Subcutaneous adipose tissue (tissue), 4 donors: Measurements from ENCODE around the gene P2RX7. TPM values are rescaled to one million over a fixed set of nuclear protein-coding genes. Genes with fewer than 3 reads are reported as not detected.

ENCODE experiments used
- CTCF ChIP-seq: fragments of 450-650 bp; IDR thresholded peaks from one replicate; pipeline ENCODE4 v1.5.1; 2016; ENCODE audit warnings: low read depth, mild to moderate bottlenecking, control low read depth, antibody characterized with exemption, moderate library complexity
- total RNA-seq, 4 donors: library from RNA; depleted of rRNA; stranded (reverse); fragments of >200 nt; gene quantifications; one replicate each; pipeline ENCODE4 v1.1.0, GENCODE V29; 2016

Gene P2RX7
- total RNA-seq, 4 donors from 2014 or later: 2.4 to 29.2 (median 5.0) TPM

DNA sequence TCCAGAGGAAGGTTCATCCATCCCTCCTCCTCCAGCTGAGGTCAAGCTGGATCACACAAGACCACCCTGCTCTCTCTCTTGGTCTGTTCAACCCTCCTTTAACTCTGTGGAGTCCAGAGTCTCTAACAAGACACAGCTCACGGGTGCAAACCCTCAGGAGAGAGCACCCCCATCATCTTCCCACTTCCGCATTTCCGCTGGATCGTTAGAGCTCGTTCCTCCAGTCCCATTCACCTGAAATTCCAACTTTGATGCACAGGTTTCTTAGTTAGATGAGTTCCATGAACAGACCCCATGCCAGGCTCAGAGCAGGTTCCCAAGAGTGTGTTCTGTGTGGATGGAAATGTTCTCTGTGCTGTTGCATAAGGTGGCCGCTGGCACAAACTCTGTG, 44.5 kb upstream of the P2RX7 start:
- no peak for TF ChIP-seq CTCF

GRCh38 chr12:121089031-121089812, 43.5 kb upstream of the P2RX7 start:
- no peak for TF ChIP-seq CTCF

DNA sequence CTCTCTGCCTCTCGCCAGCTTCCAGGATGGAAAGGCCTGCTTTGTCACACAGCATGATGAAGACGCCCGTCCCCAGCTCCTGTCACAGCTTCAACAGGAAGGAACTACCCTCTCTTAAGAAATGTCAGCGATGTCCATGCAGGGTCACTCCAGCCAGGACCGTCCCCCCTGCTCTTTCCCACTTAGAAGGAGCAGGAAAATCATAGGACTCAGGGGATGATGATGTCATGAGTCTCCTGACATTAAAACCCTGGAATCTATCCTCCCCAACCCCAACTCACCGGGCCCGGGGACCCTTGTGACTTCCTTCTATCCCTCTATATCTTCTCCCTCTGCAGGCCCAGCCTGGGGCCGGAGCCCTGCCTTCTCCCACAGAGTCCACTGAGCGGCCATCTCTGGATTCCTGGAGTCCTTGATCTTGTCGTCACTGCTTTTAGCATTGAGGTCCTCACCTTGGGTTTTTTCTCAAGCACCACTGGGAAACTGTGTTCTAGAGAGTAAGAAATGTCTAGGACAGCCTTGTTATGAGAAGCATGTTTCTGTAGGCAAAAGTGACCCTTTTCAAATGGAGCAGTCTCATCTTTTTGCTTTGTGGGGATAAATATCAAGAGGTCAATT, 42.8 kb upstream of the P2RX7 start:
- no peak for TF ChIP-seq CTCF

DNA sequence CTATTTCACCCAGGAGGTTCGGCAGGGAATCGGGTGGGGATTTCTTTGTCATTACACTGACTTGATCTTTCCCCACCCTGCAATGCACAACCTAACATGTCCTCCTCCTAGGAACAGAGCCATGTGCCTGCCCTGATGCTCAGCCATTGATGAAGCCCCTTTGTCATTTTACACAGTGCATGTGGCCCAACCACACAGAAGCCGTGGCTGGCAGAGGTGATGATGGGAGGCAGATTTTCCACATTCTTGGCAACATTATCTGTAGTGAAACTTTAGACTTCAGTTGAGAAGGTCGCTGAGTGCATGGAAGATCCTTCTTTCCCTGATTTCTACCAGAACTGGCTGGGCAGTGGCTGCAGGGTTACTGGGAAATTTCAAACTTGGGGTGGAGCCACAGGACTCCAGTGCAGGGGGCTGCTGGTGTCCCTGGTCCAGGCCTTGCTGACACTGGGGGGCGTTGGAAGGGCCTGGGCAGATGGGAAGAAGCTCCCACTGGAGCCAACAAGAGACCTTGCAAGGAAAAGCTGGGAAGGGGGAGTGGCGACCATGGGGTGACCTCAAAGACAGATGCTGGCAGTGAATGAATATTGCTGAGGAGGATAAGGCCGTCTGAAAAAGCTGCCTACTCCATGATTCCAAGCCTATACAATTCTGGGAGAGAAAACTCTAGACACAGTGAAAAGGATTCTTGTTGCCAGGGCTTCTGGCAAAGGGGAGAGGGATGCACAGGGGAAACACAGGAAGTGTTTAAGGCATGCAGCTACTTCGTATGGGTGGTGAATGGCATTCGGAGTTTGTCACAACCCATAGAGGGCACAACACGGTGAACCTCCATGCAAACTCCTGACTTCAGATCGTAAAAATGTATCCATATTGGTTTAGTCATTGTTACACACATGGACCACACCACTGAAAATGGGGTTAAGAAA, 41.8 kb upstream of the P2RX7 start:
- no peak for TF ChIP-seq CTCF

- no peak for TF ChIP-seq CTCF
Observed at GRCh38 chr12:121092034-121092433, 40.6 kb upstream of the P2RX7 start.

DNA sequence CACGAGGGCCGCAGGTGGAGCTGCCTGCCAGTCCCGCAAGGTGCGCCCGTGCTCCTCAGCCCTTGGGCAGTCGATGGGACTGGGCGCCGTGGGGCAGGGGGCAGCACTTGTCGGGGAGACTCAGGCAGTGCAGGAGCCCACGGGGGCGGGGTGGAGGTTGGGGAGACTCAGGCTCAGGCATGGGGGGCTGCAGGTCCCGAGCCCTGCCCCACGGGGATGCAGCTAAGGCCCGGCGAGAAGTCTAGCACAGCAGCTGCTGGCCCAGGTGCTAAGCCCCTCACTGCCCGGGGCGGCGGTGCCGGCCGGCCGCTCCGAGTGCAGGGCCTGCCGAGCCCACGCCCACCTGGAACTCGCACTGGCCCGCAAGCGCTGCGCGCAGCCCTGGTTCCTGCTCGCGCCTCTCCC, 39.2 kb upstream of the P2RX7 start:
- TF ChIP-seq CTCF: no peak
